Natural killer cell (primary cell): ENCODE results near the gene SOX13. TPM values are rescaled to one million over a fixed set of nuclear protein-coding genes. Genes with fewer than 3 reads are reported as not detected.

Source experiments
- ATAC-seq, 3 donors: fragments of 150-1000 bp in 2 of 3; fragments of 200-7000 bp in 1 of 3; cut with Tn5 transposase; 1 replicate in 1 of 3; 2 replicates in 2 of 3; pipeline ENCODE4 v1.10.0; 2021; ENCODE audit warnings: mild to moderate bottlenecking in 2 of 3, moderate library complexity in 2 of 3
- DNase-seq, 2 donors: peaks; one replicate each; pipeline versions ENCODE4 v3.0.0 to v3.0.0-alpha.2; 2013 to 2021; ENCODE audit warnings: mixed read lengths in 1 of 2
- H3K27ac ChIP-seq: one replicate; pipeline ENCODE4 v1.5.1; 2013; ENCODE audit warnings: mild to moderate bottlenecking, low read length
- H3K27me3 ChIP-seq: one replicate; pipeline ENCODE4 v1.6.1; 2013; ENCODE audit warnings: low read length; ENCODE audit not compliant: control insufficient read depth, insufficient read depth
- H3K36me3 ChIP-seq: one replicate; pipeline ENCODE4 v1.6.1; 2013; ENCODE audit warnings: low read length; ENCODE audit not compliant: control insufficient read depth, insufficient read depth
- H3K4me1 ChIP-seq: one replicate; pipeline ENCODE4 v1.6.1; 2013; ENCODE audit warnings: low read length; ENCODE audit not compliant: control insufficient read depth, insufficient read depth
- H3K4me3 ChIP-seq: one replicate; pipeline ENCODE4 v1.5.1; 2013; ENCODE audit warnings: low read length
- H3K9me3 ChIP-seq: one replicate; pipeline ENCODE4 v1.6.1; 2013; ENCODE audit warnings: low read length; ENCODE audit not compliant: control insufficient read depth, insufficient read depth
- H3K27ac Mint-ChIP-seq, 2 donors: one replicate each; pipeline ENCODE4 v1.8.0; 2022; ENCODE audit warnings: mild to moderate bottlenecking in 2 of 2, mixed read lengths in 2 of 2, moderate library complexity in 1 of 2
- H3K27me3 Mint-ChIP-seq, 2 donors: one replicate each; pipeline ENCODE4 v1.8.0; 2022; ENCODE audit warnings: low read depth in 2 of 2, mixed read lengths in 2 of 2
- H3K36me3 Mint-ChIP-seq: one replicate; pipeline ENCODE4 v1.8.0; 2022; ENCODE audit warnings: mixed read lengths
- H3K4me1 Mint-ChIP-seq, 2 donors: one replicate each; pipeline ENCODE4 v1.8.0; 2022; ENCODE audit warnings: mixed read lengths in 2 of 2
- H3K4me3 Mint-ChIP-seq: one replicate; pipeline ENCODE4 v1.8.0; 2022; ENCODE audit warnings: mild to moderate bottlenecking, moderate library complexity, mixed read lengths
- H3K9me3 Mint-ChIP-seq, 2 donors: one replicate each; pipeline ENCODE4 v1.8.0; 2022; ENCODE audit warnings: mixed read lengths in 2 of 2
- CTCF ChIP-seq: fragments of 200-600 bp; IDR thresholded peaks from one replicate; pipeline ENCODE4 v1.8.0; 2022; ENCODE audit warnings: antibody characterized with exemption
- WGBS: methylation state at CpG from one replicate; pipeline ENCODE4 v1.1.7; 2013; ENCODE audit warnings: missing lambda C conversion rate; ENCODE audit not compliant: insufficient coverage; 5-methylcytosine and 5-hydroxymethylcytosine counted together
- intact Hi-C: fragments of 100-400 bp; cut with micrococcal nuclease; formaldehyde crosslinking; loops from one replicate; pipeline ENCODE4 v1.14.2; 2022
- total RNA-seq, 4 donors: library from RNA; stranded (reverse); fragments of 120-200 nt in 1 of 4; gene quantifications; one replicate each; pipeline versions ENCODE4 v1.2.3 to v1.2.4, GENCODE V29; 2013 to 2022

SOX13 gene
- total RNA-seq, 3 donors from 2014 or later (not counting 1 experiment from before 2014, with no cell fraction given): 27.3 to 44.7 (median 41.4) TPM

GRCh38 chr1:204042516-204042915 lies 30.4 kb upstream of the SOX13 start:
- no peaks in the 10 kb centered on the region for H3K4me1 ChIP-seq
- H3K27ac ChIP-seq: no peak overlapping the region
- H3K27me3 ChIP-seq: no peaks in the 10 kb centered on the region
- intact Hi-C loops: no loop called here
- ATAC-seq (no peak), DNase-seq (no peak)
- Mint-ChIP-seq H3K27ac (no peak overlapping the region), H3K27me3 (no peaks in the 10 kb centered on the region), H3K4me1 (no peaks in the 10 kb centered on the region), H3K36me3 (no peaks in the 10 kb centered on the region), H3K9me3 (no peaks in the 10 kb centered on the region), H3K4me3 (no peak overlapping the region)
- no peak for TF ChIP-seq CTCF
- no peaks in the 10 kb centered on the region for H3K9me3 ChIP-seq
- 96% methylated on average over 2 of the region's 2 CpGs for WGBS
- no peak overlapping the region for H3K4me3 ChIP-seq
- no peaks in the 10 kb centered on the region for H3K36me3 ChIP-seq

GRCh38 chr1:204043680-204044079 lies 29.2 kb upstream of the SOX13 start:
- H3K4me3 Mint-ChIP-seq: no peak overlapping the region
- H3K27me3 Mint-ChIP-seq: no peaks in the 10 kb centered on the region
- Histone ChIP-seq H3K4me1 (no peaks in the 10 kb centered on the region), H3K27me3 (no peaks in the 10 kb centered on the region), H3K36me3 (no peaks in the 10 kb centered on the region), H3K27ac (no peak overlapping the region), H3K9me3 (no peaks in the 10 kb centered on the region), H3K4me3 (no peak overlapping the region)
- no peak for DNase-seq
- ATAC-seq: no peak
- H3K9me3 Mint-ChIP-seq: no peaks in the 10 kb centered on the region
- no peak for TF ChIP-seq CTCF
- H3K27ac Mint-ChIP-seq: no peak overlapping the region
- WGBS: 90% methylated on average over 8 of the region's 8 CpGs
- H3K4me1 Mint-ChIP-seq: no peaks in the 10 kb centered on the region
- no peaks in the 10 kb centered on the region for H3K36me3 Mint-ChIP-seq
- intact Hi-C loops: no loop called here

DNA sequence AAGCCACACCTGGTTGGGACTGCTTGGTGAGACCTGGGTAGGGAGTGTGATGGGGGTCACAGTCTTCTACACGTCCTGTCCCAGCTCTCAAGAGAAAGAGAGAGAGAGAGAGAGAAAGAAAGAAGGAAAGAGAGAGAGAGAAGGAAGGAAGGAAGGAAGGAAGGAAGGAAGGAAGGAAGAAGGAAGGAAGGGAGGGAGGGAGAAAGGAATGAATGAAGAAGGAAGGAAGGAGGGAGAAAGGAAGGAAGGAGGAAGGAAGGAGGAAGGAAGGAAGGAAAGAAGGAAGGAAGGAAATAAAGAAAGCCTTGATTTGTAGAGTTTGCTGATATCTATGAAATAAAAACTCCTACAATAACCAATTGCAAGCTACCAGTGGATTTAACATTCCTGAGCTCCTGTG lies 28.5 kb upstream of the SOX13 start:
- Histone ChIP-seq H3K9me3 (no peaks in the 10 kb centered on the region), H3K36me3 (no peaks in the 10 kb centered on the region), H3K4me1 (no peaks in the 10 kb centered on the region), H3K27me3 (no peaks in the 10 kb centered on the region), H3K27ac (no peak overlapping the region), H3K4me3 (no peak overlapping the region)
- Mint-ChIP-seq H3K36me3 (no peaks in the 10 kb centered on the region), H3K4me1 (no peaks in the 10 kb centered on the region), H3K27me3 (no peaks in the 10 kb centered on the region), H3K9me3 (no peaks in the 10 kb centered on the region), H3K4me3 (no peak overlapping the region), H3K27ac (no peak overlapping the region)
- no peak for TF ChIP-seq CTCF
- intact Hi-C loops: no loop called here
- 71% methylated on average over 1 of the region's 1 CpG for WGBS
- DNase-seq (no peak), ATAC-seq (no peak)

GRCh38 chr1:204045430-204045829 lies 27.5 kb upstream of the SOX13 start:
- Mint-ChIP-seq H3K4me1 (no peaks in the 10 kb centered on the region), H3K9me3 (no peaks in the 10 kb centered on the region), H3K4me3 (no peak overlapping the region), H3K27me3 (no peaks in the 10 kb centered on the region), H3K36me3 (no peaks in the 10 kb centered on the region), H3K27ac (no peak overlapping the region)
- TF ChIP-seq CTCF: no peak
- DNase-seq: no peak
- H3K36me3 ChIP-seq: no peaks in the 10 kb centered on the region
- ATAC-seq: no peak
- no peaks in the 10 kb centered on the region for H3K4me1 ChIP-seq
- H3K9me3 ChIP-seq: no peaks in the 10 kb centered on the region
- H3K27ac ChIP-seq: no peak overlapping the region
- 56% methylated on average over 8 of the region's 8 CpGs for WGBS
- H3K27me3 ChIP-seq: no peaks in the 10 kb centered on the region
- no peak overlapping the region for H3K4me3 ChIP-seq
- intact Hi-C loops: no loop called here
